Activated naive CD4-positive, alpha-beta T cell treated with anti-CD3 and anti-CD28 coated beads, Interleukin-2, amount 50 U/mL, for 72 hours (primary cell): ENCODE measurements around the gene FAM114A2. TPM values are rescaled to one million over a fixed set of nuclear protein-coding genes. Genes with fewer than 3 reads are reported as not detected.
"Not testable (repeated sequence)": the region's sequence is repeated elsewhere in the genome, so short reads cannot be mapped to it uniquely, and the experiment has no call there.

Experiments
- ATAC-seq, 2 donors: fragments of 150-1000 bp; cut with Tn5 transposase; 2 replicates each; pipeline ENCODE4 v1.10.0; 2021; ENCODE audit warnings: mild to moderate bottlenecking in 2 of 2, moderate library complexity in 2 of 2
- DNase-seq, 2 donors: peaks; one replicate each; pipeline ENCODE4 v3.0.0; 2021 to 2022; ENCODE audit warnings: low spot score in 2 of 2
- H3K27ac Mint-ChIP-seq, 2 donors: one replicate each; pipeline ENCODE4 v1.8.0; 2022; ENCODE audit warnings: mild to moderate bottlenecking in 2 of 2, mixed read lengths in 2 of 2
- H3K36me3 Mint-ChIP-seq, 2 donors: one replicate each; pipeline ENCODE4 v1.8.0; 2022; ENCODE audit warnings: mixed read lengths in 2 of 2
- H3K9me3 Mint-ChIP-seq, 2 donors: one replicate each; pipeline ENCODE4 v1.8.0; 2022; ENCODE audit warnings: mixed read lengths in 2 of 2
- total RNA-seq, 2 donors: library from RNA; stranded (reverse); gene quantifications; one replicate each; pipeline ENCODE4 v1.2.3, GENCODE V29; 2022

The FAM114A2 gene
- 10 to 100 TPM; 23.2 to 24.2 TPM for total RNA-seq

GRCh38 chr5:154038707-154039457, at the start of gene FAM114A2, which contains the start of gene MFAP3:
TSS of gene FAM114A2 (minus strand) at chr5:154038910. CDS start at chr5:154034953, 3,957 bp downstream.
TSS of gene MFAP3 (plus strand) at chr5:154038967. CDS start at chr5:154049723, 10,756 bp downstream.
- ATAC-seq (peak; percentile 99), DNase-seq (peak; percentile 86 to 88)
- Mint-ChIP-seq H3K27ac (peak within 1 kb of the TSS; percentile 98), H3K36me3 (peaks cover 7 to 16% of the 10 kb centered on the region in 2 donors), H3K9me3 (no peaks in the 10 kb centered on the region)

GRCh38 chr5:154087260-154087659, 48.5 kb upstream of the FAM114A2 start:
- Mint-ChIP-seq H3K36me3 (no peaks in the 10 kb centered on the region), H3K9me3 (no peaks in the 10 kb centered on the region), H3K27ac (no peak overlapping the region)
- no peak for DNase-seq
- ATAC-seq, result no peak

- H3K9me3 Mint-ChIP-seq, result no peaks in the 10 kb centered on the region
- ATAC-seq, result no peak
- H3K36me3 Mint-ChIP-seq, result no peaks in the 10 kb centered on the region
- no peak overlapping the region for H3K27ac Mint-ChIP-seq
- DNase-seq, result no peak
Observed at GRCh38 chr5:154086641-154087040, 47.9 kb upstream of the FAM114A2 start.

- no peaks in the 10 kb centered on the region for H3K36me3 Mint-ChIP-seq
- ATAC-seq, result no peak
Observed at GRCh38 chr5:154086146-154086545, 47.4 kb upstream of the FAM114A2 start.

GRCh38 chr5:154084062-154084639, 45.4 kb upstream of the FAM114A2 start:
- no peaks in the 10 kb centered on the region for H3K36me3 Mint-ChIP-seq
- no peak for DNase-seq
- no peak overlapping the region for H3K27ac Mint-ChIP-seq

More at GRCh38 chr5:154086146-154086545, 47.4 kb upstream of the FAM114A2 start:
- no peak for DNase-seq
- H3K9me3 Mint-ChIP-seq, result no peaks in the 10 kb centered on the region
- H3K27ac Mint-ChIP-seq, result no peak overlapping the region

GRCh38 chr5:154081246-154081645, 42.5 kb upstream of the FAM114A2 start:
- ATAC-seq, result no peak
- Mint-ChIP-seq H3K27ac (no peak overlapping the region), H3K36me3 (no peaks in the 10 kb centered on the region), H3K9me3 (no peaks in the 10 kb centered on the region)
- no peak for DNase-seq

More at GRCh38 chr5:154084062-154084639, 45.4 kb upstream of the FAM114A2 start:
- H3K9me3 Mint-ChIP-seq, result no peaks in the 10 kb centered on the region
- no peak for ATAC-seq

GRCh38 chr5:154078272-154078671, 39.6 kb upstream of the FAM114A2 start:
- H3K9me3 Mint-ChIP-seq, result no peaks in the 10 kb centered on the region
- H3K36me3 Mint-ChIP-seq, result no peaks in the 10 kb centered on the region
- no peak overlapping the region for H3K27ac Mint-ChIP-seq
- no peak for ATAC-seq
- no peak for DNase-seq

- ATAC-seq (no peak), DNase-seq (no peak)
- H3K36me3 Mint-ChIP-seq, result no peaks in the 10 kb centered on the region
- no peak overlapping the region for H3K27ac Mint-ChIP-seq
- no peaks in the 10 kb centered on the region for H3K9me3 Mint-ChIP-seq
Observed at GRCh38 chr5:154077696-154078095, 39.0 kb upstream of the FAM114A2 start.

GRCh38 chr5:154076240-154076922, 37.7 kb upstream of the FAM114A2 start:
- DNase-seq (no peak), ATAC-seq (no peak)
- Mint-ChIP-seq H3K9me3 (no peaks in the 10 kb centered on the region), H3K27ac (no peak overlapping the region), H3K36me3 (no peaks in the 10 kb centered on the region)

- peak overlapping the region in 1 of 2 donors; percentile 16 for H3K27ac Mint-ChIP-seq
- no peaks in the 10 kb centered on the region for H3K9me3 Mint-ChIP-seq
- ATAC-seq, result peak; percentile 88 to 90
- no peaks in the 10 kb centered on the region for H3K36me3 Mint-ChIP-seq
- DNase-seq, result peak; percentile 64 to 86
Observed at GRCh38 chr5:154072414-154073171, 33.9 kb upstream of the FAM114A2 start.

GRCh38 chr5:154071799-154072413, 33.2 kb upstream of the FAM114A2 start:
- Mint-ChIP-seq H3K27ac (peak overlapping the region; percentile 10 to 16), H3K36me3 (no peaks in the 10 kb centered on the region), H3K9me3 (no peaks in the 10 kb centered on the region)
- no peak for DNase-seq
- peak; percentile 28 to 33 for ATAC-seq

- H3K27ac Mint-ChIP-seq, H3K9me3 Mint-ChIP-seq, DNase-seq, H3K36me3 Mint-ChIP-seq, ATAC-seq: not testable (repeated sequence)
Observed at GRCh38 chr5:154069854-154070253, 31.1 kb upstream of the FAM114A2 start.

- H3K27ac Mint-ChIP-seq, result no peak overlapping the region
- no peak for DNase-seq
- H3K9me3 Mint-ChIP-seq, result no peaks in the 10 kb centered on the region
- no peaks in the 10 kb centered on the region for H3K36me3 Mint-ChIP-seq
- ATAC-seq, result no peak
Observed at GRCh38 chr5:154065971-154066370, 27.3 kb upstream of the FAM114A2 start.

GRCh38 chr5:154063372-154063771, 24.7 kb upstream of the FAM114A2 start:
- H3K9me3 Mint-ChIP-seq, result no peaks in the 10 kb centered on the region
- no peak for ATAC-seq
- no peak overlapping the region for H3K27ac Mint-ChIP-seq
- H3K36me3 Mint-ChIP-seq, result no peaks in the 10 kb centered on the region
- no peak for DNase-seq

GRCh38 chr5:154060606-154061005, 21.9 kb upstream of the FAM114A2 start:
- Mint-ChIP-seq H3K27ac (no peak overlapping the region), H3K36me3 (no peaks in the 10 kb centered on the region), H3K9me3 (no peaks in the 10 kb centered on the region)
- DNase-seq, result no peak
- ATAC-seq, result no peak

GRCh38 chr5:154059583-154059982, 20.9 kb upstream of the FAM114A2 start:
- H3K9me3 Mint-ChIP-seq, result no peaks in the 10 kb centered on the region
- DNase-seq (no peak), ATAC-seq (no peak)
- H3K36me3 Mint-ChIP-seq, result peaks cover 5 to 6% of the 10 kb centered on the region in 2 donors
- H3K27ac Mint-ChIP-seq, result no peak overlapping the region
